Activated T-helper 1 cell treated with anti-CD3 and anti-CD28 coated beads, Interleukin-12 subunit alpha, Interleukin-12 subunit beta, Interleukin-2, Interleukin-4 antibody, amounts not matched to agents 30 ng/mL and 10 ng/mL and 1 ng/mL, durations not matched to agents 14 hours and 24 hours and 36 hours (primary cell): ENCODE data around the gene NCSTN. TPM values are rescaled to one million over a fixed set of nuclear protein-coding genes. Genes with fewer than 3 reads are reported as not detected.

ENCODE experiments used
- DNase-seq: peaks from one replicate; pipeline ENCODE4 v3.0.0; 2021; ENCODE audit warnings: low spot score
- H3K27ac Mint-ChIP-seq: one replicate; pipeline ENCODE4 v1.8.0; 2021; ENCODE audit warnings: mild to moderate bottlenecking, mixed read lengths
- H3K27me3 Mint-ChIP-seq: one replicate; pipeline ENCODE4 v1.8.0; 2022; ENCODE audit warnings: mild to moderate bottlenecking, moderate library complexity, mixed read lengths; ENCODE audit not compliant: insufficient read depth
- H3K36me3 Mint-ChIP-seq: one replicate; pipeline ENCODE4 v1.8.0; 2021; ENCODE audit warnings: low read depth, mixed read lengths
- H3K4me1 Mint-ChIP-seq: one replicate; pipeline ENCODE4 v1.8.0; 2021; ENCODE audit warnings: low read depth, mixed read lengths
- H3K4me3 Mint-ChIP-seq: one replicate; pipeline ENCODE4 v1.8.0; 2021; ENCODE audit warnings: mild to moderate bottlenecking, moderate library complexity, mixed read lengths
- H3K9me3 Mint-ChIP-seq: one replicate; pipeline ENCODE4 v1.8.0; 2021; ENCODE audit warnings: mixed read lengths
- intact Hi-C: fragments of 100-400 bp; cut with micrococcal nuclease; formaldehyde crosslinking; loops from one replicate; pipeline ENCODE4 v1.15.1; 2024
- total RNA-seq: library from RNA; stranded (reverse); gene quantifications from 2 replicates; pipeline ENCODE4 v1.2.3, GENCODE V29; 2022

Gene NCSTN
- total RNA-seq = 74.8 and 81.6 TPM in 2 replicates

DNA sequence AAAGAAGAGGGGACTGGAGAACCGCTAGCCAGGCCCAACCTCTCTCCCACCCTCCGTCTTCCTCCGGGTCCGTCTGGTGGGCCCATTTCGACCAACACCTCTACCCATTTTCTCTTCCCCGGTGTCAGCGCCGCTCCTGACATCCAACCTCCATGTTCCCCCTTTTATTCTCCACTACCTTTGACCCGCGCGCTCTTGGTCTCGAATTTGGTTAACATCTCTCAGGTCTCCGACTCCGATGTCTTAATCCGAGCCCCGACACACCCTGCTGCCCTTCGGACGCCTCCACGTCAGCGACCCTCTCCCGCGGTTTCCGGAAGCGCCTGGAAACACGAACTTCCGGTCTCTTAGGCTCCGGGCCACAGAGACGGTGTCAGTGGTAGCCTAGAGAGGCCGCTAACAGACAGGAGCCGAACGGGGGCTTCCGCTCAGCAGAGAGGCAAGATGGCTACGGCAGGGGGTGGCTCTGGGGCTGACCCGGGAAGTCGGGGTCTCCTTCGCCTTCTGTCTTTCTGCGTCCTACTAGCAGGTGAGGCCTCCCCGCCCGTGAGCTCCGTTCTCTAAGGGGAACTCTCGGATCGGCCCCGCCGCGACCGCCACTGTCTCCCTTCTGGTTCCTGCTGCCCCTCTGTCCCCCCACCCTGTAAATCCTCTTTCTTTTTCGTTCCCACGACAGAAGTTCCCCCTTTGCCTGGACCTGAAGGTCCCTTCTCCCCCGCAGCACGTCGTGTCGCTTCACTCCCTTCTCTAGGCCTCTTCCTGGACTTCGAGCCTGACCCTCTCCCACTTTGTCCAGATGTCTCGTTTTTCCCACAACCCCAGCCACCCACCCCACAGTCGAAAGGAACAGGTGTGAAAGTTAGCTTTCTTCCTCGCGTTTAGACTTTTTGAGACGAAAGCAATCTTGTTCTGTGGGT, at the start of gene NCSTN, which contains the start of gene COPA:
Gene NCSTN (plus strand): TSS at position 431 of the 917 bp plus-strand sequence. CDS start 14 bp downstream, at position 445.
Gene COPA (minus strand): TSS at position 298 of the 917 bp plus-strand sequence. CDS start 80 bp downstream, at position 218.
- DNase-seq = peak; percentile 88
- Mint-ChIP-seq H3K36me3 (peaks cover 40% of the 10 kb centered on the region), H3K27ac (peak within 1 kb of the TSS; percentile 99), H3K4me1 (peaks cover 61% of the 10 kb centered on the region), H3K27me3 (no peaks in the 10 kb centered on the region), H3K9me3 (no peaks in the 10 kb centered on the region), H3K4me3 (peak within 1 kb of the TSS; percentile 100)
- intact Hi-C loops = loop anchor here (1.0 to 10.0 kb wide), 7 partner anchors 34 to 452 kb away; partner anchors contain the start of genes IGSF8, LY9 and PEX19

GRCh38 chr1:160296036-160296435, 47.1 kb upstream of the NCSTN start:
- no peak overlapping the region for H3K27ac Mint-ChIP-seq
- intact Hi-C loops = no loop called here
- peaks cover 4% of the 10 kb centered on the region for H3K4me1 Mint-ChIP-seq
- H3K27me3 Mint-ChIP-seq = no peaks in the 10 kb centered on the region
- no peak for DNase-seq
- H3K4me3 Mint-ChIP-seq = no peak overlapping the region
- H3K36me3 Mint-ChIP-seq = peaks cover 72% of the 10 kb centered on the region
- H3K9me3 Mint-ChIP-seq = no peaks in the 10 kb centered on the region

GRCh38 chr1:160300173-160300572, 43.0 kb upstream of the NCSTN start:
- no peak overlapping the region for H3K27ac Mint-ChIP-seq
- intact Hi-C loops = no loop called here
- peaks cover 53% of the 10 kb centered on the region for H3K36me3 Mint-ChIP-seq
- H3K4me1 Mint-ChIP-seq = no peaks in the 10 kb centered on the region
- H3K27me3 Mint-ChIP-seq = no peaks in the 10 kb centered on the region
- H3K4me3 Mint-ChIP-seq = no peak overlapping the region
- H3K9me3 Mint-ChIP-seq = no peaks in the 10 kb centered on the region
- DNase-seq = no peak

- intact Hi-C loops = no loop called here
- Mint-ChIP-seq H3K36me3 (peaks cover 48% of the 10 kb centered on the region), H3K9me3 (no peaks in the 10 kb centered on the region), H3K27ac (no peak overlapping the region), H3K27me3 (no peaks in the 10 kb centered on the region), H3K4me1 (no peaks in the 10 kb centered on the region), H3K4me3 (no peak overlapping the region)
- DNase-seq = no peak
Measured at GRCh38 chr1:160307118-160307791, 35.9 kb upstream of the NCSTN start.

GRCh38 chr1:160308451-160309184, 34.6 kb upstream of the NCSTN start:
- no peaks in the 10 kb centered on the region for H3K27me3 Mint-ChIP-seq
- intact Hi-C loops = no loop called here
- H3K9me3 Mint-ChIP-seq = no peaks in the 10 kb centered on the region
- H3K27ac Mint-ChIP-seq = no peak overlapping the region
- H3K36me3 Mint-ChIP-seq = peaks cover 50% of the 10 kb centered on the region
- H3K4me1 Mint-ChIP-seq = no peaks in the 10 kb centered on the region
- DNase-seq = no peak
- H3K4me3 Mint-ChIP-seq = no peak overlapping the region

DNA sequence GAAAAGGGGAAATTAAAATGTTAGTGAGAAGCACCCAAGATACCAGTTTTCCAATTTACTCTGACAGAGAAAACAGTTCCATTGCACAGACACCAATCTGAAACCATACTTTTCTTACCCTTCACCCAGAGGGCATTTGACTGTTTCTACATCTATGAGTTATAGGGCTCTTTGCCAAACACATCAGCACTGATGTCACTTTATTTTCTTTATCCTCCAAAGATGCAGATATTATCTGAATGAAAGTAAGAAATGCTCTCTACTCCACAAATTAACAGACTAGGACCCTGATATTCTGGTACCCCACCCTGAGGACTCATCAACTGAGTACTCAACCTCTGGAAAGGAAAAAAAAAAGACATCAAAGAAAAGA, 34.0 kb upstream of the NCSTN start:
- Mint-ChIP-seq H3K27me3 (no peaks in the 10 kb centered on the region), H3K4me3 (no peak overlapping the region), H3K27ac (peak overlapping the region; percentile 16), H3K4me1 (no peaks in the 10 kb centered on the region), H3K9me3 (no peaks in the 10 kb centered on the region), H3K36me3 (peaks cover 51% of the 10 kb centered on the region)
- intact Hi-C loops = no loop called here
- no peak for DNase-seq

DNA sequence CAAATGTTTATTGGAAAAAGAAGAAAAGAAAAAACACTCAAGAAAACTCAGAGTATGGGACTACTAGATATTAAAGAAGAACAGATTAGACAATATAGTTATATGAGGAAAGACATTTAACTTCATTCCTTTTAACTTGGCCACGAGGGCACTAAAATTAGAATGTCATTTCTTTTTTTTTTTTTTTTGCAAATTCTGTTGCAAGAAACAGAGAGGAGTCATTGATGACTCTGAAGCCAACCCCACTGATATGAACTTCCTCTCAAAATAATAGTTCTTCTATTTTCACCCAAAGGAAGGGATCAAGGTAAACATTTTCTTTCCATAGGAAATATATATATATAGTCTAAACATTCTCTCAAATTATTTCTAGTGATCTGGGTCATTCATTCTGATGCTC, 33.6 kb upstream of the NCSTN start:
- peaks cover 52% of the 10 kb centered on the region for H3K36me3 Mint-ChIP-seq
- H3K27me3 Mint-ChIP-seq = no peaks in the 10 kb centered on the region
- H3K9me3 Mint-ChIP-seq = no peaks in the 10 kb centered on the region
- H3K4me1 Mint-ChIP-seq = peaks cover under 1% of the 10 kb centered on the region
- no peak overlapping the region for H3K4me3 Mint-ChIP-seq
- DNase-seq = no peak
- intact Hi-C loops = no loop called here
- peak overlapping the region; percentile 16 for H3K27ac Mint-ChIP-seq

DNA sequence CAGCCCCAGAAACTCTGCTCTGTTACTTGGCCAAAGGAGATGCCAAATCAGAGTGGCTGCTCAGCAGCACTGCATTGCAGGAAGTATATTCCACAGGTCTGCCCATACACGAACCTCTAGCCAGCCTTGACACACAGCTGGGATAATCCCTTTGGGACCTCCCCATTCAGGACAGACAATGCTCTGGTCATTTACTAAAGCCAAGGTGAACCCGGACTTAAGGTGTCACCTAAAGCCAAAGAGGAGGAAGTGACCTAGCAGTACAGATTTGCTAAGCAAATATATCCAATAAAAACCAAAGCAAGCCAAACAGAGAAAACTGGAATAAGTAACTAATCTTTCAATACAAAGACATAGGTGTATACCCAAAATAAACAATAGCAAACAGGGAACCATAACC, 27.8 kb upstream of the NCSTN start:
- intact Hi-C loops = no loop called here
- no peak for DNase-seq
- H3K27ac Mint-ChIP-seq = peak overlapping the region; percentile 56
- no peak overlapping the region for H3K4me3 Mint-ChIP-seq
- H3K4me1 Mint-ChIP-seq = peaks cover 27% of the 10 kb centered on the region
- H3K36me3 Mint-ChIP-seq = peaks cover 72% of the 10 kb centered on the region
- H3K9me3 Mint-ChIP-seq = peaks cover 9% of the 10 kb centered on the region
- no peaks in the 10 kb centered on the region for H3K27me3 Mint-ChIP-seq

DNA sequence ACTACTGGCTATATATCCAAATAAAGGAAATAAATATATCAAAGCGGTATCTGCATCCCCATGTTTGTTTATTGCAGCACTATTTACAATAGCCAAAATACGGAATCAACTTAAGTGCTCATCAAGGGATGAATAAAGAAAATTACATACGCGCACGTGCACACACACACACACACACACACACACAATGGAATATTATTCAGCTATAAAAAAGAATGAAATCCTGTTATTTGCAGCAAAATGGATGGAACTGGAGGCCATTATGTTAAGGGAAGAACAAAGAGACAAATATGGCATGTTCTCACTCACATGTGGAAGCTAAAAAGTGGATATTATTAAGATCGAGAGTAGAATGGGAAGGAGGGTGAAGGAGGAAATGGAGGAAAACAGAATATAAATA, 20.4 kb upstream of the NCSTN start:
- Mint-ChIP-seq H3K4me3 (no peak overlapping the region), H3K27me3 (no peaks in the 10 kb centered on the region), H3K9me3 (no peaks in the 10 kb centered on the region), H3K36me3 (peaks cover 53% of the 10 kb centered on the region), H3K4me1 (peaks cover 14% of the 10 kb centered on the region), H3K27ac (no peak overlapping the region)
- no peak for DNase-seq
- intact Hi-C loops = no loop called here

DNA sequence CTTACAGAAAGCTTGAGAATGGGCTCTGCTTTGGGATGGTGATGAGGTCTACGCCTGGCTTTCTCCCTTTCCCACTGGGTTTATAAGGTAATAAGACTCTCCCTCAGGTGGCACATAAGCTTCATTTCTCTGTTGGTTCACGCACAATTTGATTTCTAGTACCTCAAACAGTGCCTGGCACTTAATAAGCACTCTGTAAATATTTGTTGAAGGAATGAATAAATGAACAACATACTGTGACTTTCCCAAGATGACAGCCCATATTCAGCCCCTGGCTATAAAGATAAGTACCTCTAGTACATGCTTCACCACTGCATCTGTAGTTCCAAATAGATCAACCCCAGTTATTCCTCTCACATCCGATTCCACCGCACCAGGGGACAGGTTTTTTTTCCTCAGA, 17.9 kb upstream of the NCSTN start:
- H3K36me3 Mint-ChIP-seq = peaks cover 46% of the 10 kb centered on the region
- no peak for DNase-seq
- no peak overlapping the region for H3K4me3 Mint-ChIP-seq
- no peaks in the 10 kb centered on the region for H3K4me1 Mint-ChIP-seq
- H3K27ac Mint-ChIP-seq = peak overlapping the region; percentile 60
- no peaks in the 10 kb centered on the region for H3K27me3 Mint-ChIP-seq
- H3K9me3 Mint-ChIP-seq = no peaks in the 10 kb centered on the region
- intact Hi-C loops = no loop called here

- no peak for DNase-seq
- H3K9me3 Mint-ChIP-seq = no peaks in the 10 kb centered on the region
- H3K27me3 Mint-ChIP-seq = no peaks in the 10 kb centered on the region
- intact Hi-C loops = no loop called here
- H3K27ac Mint-ChIP-seq = no peak overlapping the region
- no peak overlapping the region for H3K4me3 Mint-ChIP-seq
- peaks cover 45% of the 10 kb centered on the region for H3K36me3 Mint-ChIP-seq
- H3K4me1 Mint-ChIP-seq = no peaks in the 10 kb centered on the region
Measured at GRCh38 chr1:160326418-160326817, 16.8 kb upstream of the NCSTN start.

GRCh38 chr1:160328184-160328583, 15.0 kb upstream of the NCSTN start:
- Mint-ChIP-seq H3K27ac (no peak overlapping the region), H3K36me3 (peaks cover 42% of the 10 kb centered on the region), H3K9me3 (no peaks in the 10 kb centered on the region), H3K27me3 (no peaks in the 10 kb centered on the region), H3K4me1 (no peaks in the 10 kb centered on the region), H3K4me3 (no peak overlapping the region)
- intact Hi-C loops = no loop called here
- no peak for DNase-seq
